ENCODE results near the gene PCDHGA4. TPM values are rescaled to one million over a fixed set of nuclear protein-coding genes. Genes with fewer than 3 reads are reported as not detected.

The PCDHGA4 gene
- total RNA-seq, 1 experiment from 2014 or later: 0.16 TPM

GRCh38 chr5:141397756-141398551, 43.1 kb downstream of the PCDHGA4 start, which contains the start of gene PCDHGB5:
Gene PCDHGB5, plus strand, starts transcription at chr5:141397947. Its CDS starts 181 bp downstream, at chr5:141398128.

GRCh38 chr5:141402553-141403243, 47.9 kb downstream of the PCDHGA4 start, which contains the start of gene PCDHGA9:
Gene PCDHGA9, plus strand, starts transcription at chr5:141402778. Its CDS starts 175 bp downstream, at chr5:141402953.

Other genes starting within 250 kb of the PCDHGA4 start
- gene PCDHB4, start 233.2 kb upstream of the PCDHGA4 start, total RNA-seq (2022; extraction: Qiagen RNA extraction): 0.06 to 0.12 TPM (median 0.07 TPM) in 4 of 5 replicates, not detected in the other
- 1.2 to 1.8 TPM (median 1.6 TPM) in 5 replicates for gene PCDHB5, start 219.8 kb upstream of the PCDHGA4 start, total RNA-seq (2022; extraction: Qiagen RNA extraction)
- gene PCDHB6, start 205.0 kb upstream of the PCDHGA4 start, total RNA-seq (2022; extraction: Qiagen RNA extraction): 0.91 to 1.2 TPM (median 1.1 TPM) in 5 replicates
- gene PCDHB7, start 182.4 kb upstream of the PCDHGA4 start, total RNA-seq (2022; extraction: Qiagen RNA extraction): 0.03 TPM in 1 of 5 replicates, not detected in the others
- gene PCDHB8, start 177.2 kb upstream of the PCDHGA4 start, total RNA-seq (2022; extraction: Qiagen RNA extraction): 0.29 to 0.41 TPM (median 0.32 TPM) in 5 replicates
- 0.06 to 0.10 TPM (median 0.06 TPM) in 5 replicates for gene PCDHB16, start 172.6 kb upstream of the PCDHGA4 start, total RNA-seq (2022; extraction: Qiagen RNA extraction)
- gene PCDHB9, start 167.9 kb upstream of the PCDHGA4 start, total RNA-seq (2022; extraction: Qiagen RNA extraction): 0.02 to 0.09 TPM (median 0.06 TPM) in 4 of 5 replicates, not detected in the other
- 0.02 to 0.03 TPM in 2 of 5 replicates, not detected in the others for gene PCDHB10, start 162.7 kb upstream of the PCDHGA4 start, total RNA-seq (2022; extraction: Qiagen RNA extraction)
- gene PCDHB11, start 155.4 kb upstream of the PCDHGA4 start, total RNA-seq (2022; extraction: Qiagen RNA extraction): 0.05 to 0.11 TPM (median 0.07 TPM) in 5 replicates
- 0.03 to 0.04 TPM in 2 of 5 replicates, not detected in the others for gene PCDHB12, start 146.3 kb upstream of the PCDHGA4 start, total RNA-seq (2022; extraction: Qiagen RNA extraction)
- gene PCDHB13, start 141.1 kb upstream of the PCDHGA4 start, total RNA-seq (2022; extraction: Qiagen RNA extraction): 0.03 to 0.10 TPM (median 0.05 TPM) in 5 replicates
- 0.05 to 0.16 TPM (median 0.07 TPM) in 5 replicates for gene PCDHB14, start 131.7 kb upstream of the PCDHGA4 start, total RNA-seq (2022; extraction: Qiagen RNA extraction)
- gene PCDHB15, start 109.6 kb upstream of the PCDHGA4 start, total RNA-seq (2022; extraction: Qiagen RNA extraction): 0.02 to 0.07 TPM (median 0.06 TPM) in 3 of 5 replicates, not detected in the others
- 0.05 TPM in 1 of 5 replicates, not detected in the others for gene SLC25A2, start 51.0 kb upstream of the PCDHGA4 start, total RNA-seq (2022; extraction: Qiagen RNA extraction)
- 61.5 to 85.8 TPM (median 70.6 TPM) in 5 replicates for gene TAF7, start 34.2 kb upstream of the PCDHGA4 start, total RNA-seq (2022; extraction: Qiagen RNA extraction)
- 0.30 to 0.39 TPM (median 0.37 TPM) in 5 replicates for gene PCDHGA1, start 24.5 kb upstream of the PCDHGA4 start, total RNA-seq (2022; extraction: Qiagen RNA extraction)
- 0.55 to 0.78 TPM (median 0.63 TPM) in 5 replicates for gene PCDHGA2, start 16.3 kb upstream of the PCDHGA4 start, total RNA-seq (2022; extraction: Qiagen RNA extraction)
- gene PCDHGA3, start 11.2 kb upstream of the PCDHGA4 start, total RNA-seq (2022; extraction: Qiagen RNA extraction): 0.04 to 0.07 TPM in 2 of 5 replicates, not detected in the others
- 1.3 to 2.0 TPM (median 1.8 TPM) in 5 replicates for gene PCDHGB1, start 4.9 kb upstream of the PCDHGA4 start, total RNA-seq (2022; extraction: Qiagen RNA extraction)
- gene PCDHGB2, start 5.0 kb downstream of the PCDHGA4 start, total RNA-seq (2022; extraction: Qiagen RNA extraction): 0.06 to 0.12 TPM (median 0.08 TPM) in 5 replicates
- 0.07 to 0.24 TPM (median 0.15 TPM) in 5 replicates for gene PCDHGA5, start 9.1 kb downstream of the PCDHGA4 start, total RNA-seq (2022; extraction: Qiagen RNA extraction)
- gene PCDHGB3, start 15.2 kb downstream of the PCDHGA4 start, total RNA-seq (2022; extraction: Qiagen RNA extraction): 0.17 to 0.33 TPM (median 0.24 TPM) in 5 replicates
- gene PCDHGA6, start 18.9 kb downstream of the PCDHGA4 start, total RNA-seq (2022; extraction: Qiagen RNA extraction): 0.13 to 0.27 TPM (median 0.22 TPM) in 5 replicates
- gene PCDHGA7, start 27.7 kb downstream of the PCDHGA4 start, total RNA-seq (2022; extraction: Qiagen RNA extraction): 0.82 to 1.0 TPM (median 0.97 TPM) in 5 replicates
- gene PCDHGB4, start 32.7 kb downstream of the PCDHGA4 start, total RNA-seq (2022; extraction: Qiagen RNA extraction): 0.70 to 1.0 TPM (median 0.98 TPM) in 5 replicates
- gene PCDHGA8, start 37.6 kb downstream of the PCDHGA4 start, total RNA-seq (2022; extraction: Qiagen RNA extraction): 0.02 to 0.08 TPM (median 0.03 TPM) in 5 replicates
- gene PCDHGB5, start 42.9 kb downstream of the PCDHGA4 start, total RNA-seq (2022; extraction: Qiagen RNA extraction): 2.1 to 2.6 TPM (median 2.4 TPM) in 5 replicates
- gene PCDHGA9, start 47.8 kb downstream of the PCDHGA4 start, total RNA-seq (2022; extraction: Qiagen RNA extraction): 0.02 to 0.09 TPM (median 0.05 TPM) in 4 of 5 replicates, not detected in the other
- 0.03 to 0.14 TPM (median 0.09 TPM) in 5 replicates for gene PCDHGB6, start 53.0 kb downstream of the PCDHGA4 start, total RNA-seq (2022; extraction: Qiagen RNA extraction)
- 0.01 to 0.02 TPM (median 0.02 TPM) in 3 of 5 replicates, not detected in the others for gene PCDHGA10, start 58.0 kb downstream of the PCDHGA4 start, total RNA-seq (2022; extraction: Qiagen RNA extraction)
- 0.03 to 0.08 TPM (median 0.06 TPM) in 4 of 5 replicates, not detected in the other for gene PCDHGB7, start 62.7 kb downstream of the PCDHGA4 start, total RNA-seq (2022; extraction: Qiagen RNA extraction)
- 0.02 to 0.03 TPM (median 0.02 TPM) in 4 of 5 replicates, not detected in the other for gene PCDHGA11, start 66.0 kb downstream of the PCDHGA4 start, total RNA-seq (2022; extraction: Qiagen RNA extraction)
- 0.02 to 0.03 TPM in 2 of 5 replicates, not detected in the others for gene PCDHGA12, start 75.5 kb downstream of the PCDHGA4 start, total RNA-seq (2022; extraction: Qiagen RNA extraction)
- 5.0 to 6.7 TPM (median 5.6 TPM) in 5 replicates for gene PCDHGC3, start 120.9 kb downstream of the PCDHGA4 start, total RNA-seq (2022; extraction: Qiagen RNA extraction)
- gene PCDHGC4, start 130.0 kb downstream of the PCDHGA4 start, total RNA-seq (2022; extraction: Qiagen RNA extraction): 0.01 to 0.05 TPM (median 0.03 TPM) in 3 of 5 replicates, not detected in the others
- 0.02 to 0.03 TPM (median 0.03 TPM) in 3 of 5 replicates, not detected in the others for gene PCDHGC5, start 134.1 kb downstream of the PCDHGA4 start, total RNA-seq (2022; extraction: Qiagen RNA extraction)

All from A549 treated with CORT108297 at 1 μM for 4 hours (cell line).